Ectodermal cell (in vitro differentiated cells): ENCODE results near the gene CD53.
"Not testable (repeated sequence)": the region's sequence is repeated elsewhere in the genome, so short reads cannot be mapped to it uniquely, and the experiment has no call there.

ENCODE experiments used
- H3K27ac ChIP-seq: 2 replicates; pipeline ENCODE4 v1.7.0; 2013; ENCODE audit warnings: mild to moderate bottlenecking, low read depth, low read length; ENCODE audit not compliant: insufficient read depth, poor library complexity, severe bottlenecking
- H3K27me3 ChIP-seq: 2 replicates; pipeline ENCODE4 v1.7.0; 2013; ENCODE audit warnings: mild to moderate bottlenecking, low read length; ENCODE audit not compliant: insufficient read depth, control insufficient read depth, poor library complexity, severe bottlenecking
- H3K36me3 ChIP-seq: one replicate; pipeline ENCODE4 v1.7.0; 2013; ENCODE audit warnings: low read length; ENCODE audit not compliant: control insufficient read depth, insufficient read depth
- H3K4me1 ChIP-seq: one replicate; pipeline ENCODE4 v1.7.0; 2013; ENCODE audit warnings: low read length; ENCODE audit not compliant: control insufficient read depth, insufficient read depth
- H3K4me3 ChIP-seq: 2 replicates; pipeline ENCODE4 v1.7.0; 2013; ENCODE audit warnings: low read depth, low read length, control low read depth; ENCODE audit not compliant: insufficient read depth
- H3K9me3 ChIP-seq: 2 replicates; pipeline ENCODE4 v1.7.0; 2013; ENCODE audit warnings: mild to moderate bottlenecking, low read length, moderate library complexity; ENCODE audit not compliant: control insufficient read depth
- WGBS, 2 experiments: methylation state at CpG; one replicate each; pipeline ENCODE4 v1.1.7; 2013; ENCODE audit warnings: missing lambda C conversion rate in 2 of 2; 5-methylcytosine and 5-hydroxymethylcytosine counted together

The CD53 gene

GRCh38 chr1:110915804-110916203 is 42.9 kb downstream of the CD53 start:
- no peak overlapping the region for H3K4me3 ChIP-seq
- WGBS, 2 experiments, result 90 to 100% methylated on average over 1 to 2 of the region's 2 CpGs

GRCh38 chr1:110916274-110916668 is 43.3 kb downstream of the CD53 start:
- Histone ChIP-seq H3K27ac (no peak overlapping the region), H3K9me3 (no peaks in the 10 kb centered on the region), H3K36me3 (no peaks in the 10 kb centered on the region), H3K4me1 (no peaks in the 10 kb centered on the region), H3K27me3 (no peaks in the 10 kb centered on the region), H3K4me3 (no peak overlapping the region)
- WGBS, 2 experiments, result no CpG with 5 or more reads among the region's 2 CpGs

More at GRCh38 chr1:110915804-110916203, 42.9 kb downstream of the CD53 start:
- H3K27me3 ChIP-seq, result no peaks in the 10 kb centered on the region
- no peaks in the 10 kb centered on the region for H3K36me3 ChIP-seq
- no peak overlapping the region for H3K27ac ChIP-seq
- H3K4me1 ChIP-seq, result no peaks in the 10 kb centered on the region
- H3K9me3 ChIP-seq, result no peaks in the 10 kb centered on the region

- 85 to 87% methylated on average over 2 of the region's 2 CpGs for WGBS, 2 experiments
Observed at GRCh38 chr1:110916669-110917306, 43.8 kb downstream of the CD53 start.

GRCh38 chr1:110918016-110918415 is 45.1 kb downstream of the CD53 start:
- Histone ChIP-seq H3K27me3 (no peaks in the 10 kb centered on the region), H3K4me1 (no peaks in the 10 kb centered on the region), H3K9me3 (no peaks in the 10 kb centered on the region), H3K27ac (no peak overlapping the region), H3K4me3 (no peak overlapping the region), H3K36me3 (no peaks in the 10 kb centered on the region)
- WGBS, 2 experiments, result 93 to 100% methylated on average over 1 of the region's 1 CpG

More at GRCh38 chr1:110916669-110917306, 43.8 kb downstream of the CD53 start:
- Histone ChIP-seq H3K9me3 (no peaks in the 10 kb centered on the region), H3K27ac (no peak overlapping the region), H3K4me3 (no peak overlapping the region), H3K27me3 (no peaks in the 10 kb centered on the region), H3K4me1 (no peaks in the 10 kb centered on the region), H3K36me3 (no peaks in the 10 kb centered on the region)

GRCh38 chr1:110921953-110922352 is 49.0 kb downstream of the CD53 start:
- H3K4me1 ChIP-seq, result no peaks in the 10 kb centered on the region
- 82 to 92% methylated on average over 1 of the region's 1 CpG for WGBS, 2 experiments
- no peaks in the 10 kb centered on the region for H3K36me3 ChIP-seq

GRCh38 chr1:110927484-110928075 is 54.6 kb downstream of the CD53 start:
- Histone ChIP-seq H3K27ac (no peak overlapping the region), H3K4me3 (no peak overlapping the region), H3K4me1 (no peaks in the 10 kb centered on the region), H3K9me3 (no peaks in the 10 kb centered on the region), H3K36me3 (no peaks in the 10 kb centered on the region), H3K27me3 (no peaks in the 10 kb centered on the region)
- 67 to 79% methylated on average over 1 to 2 of the region's 2 CpGs for WGBS, 2 experiments

More at GRCh38 chr1:110921953-110922352, 49.0 kb downstream of the CD53 start:
- Histone ChIP-seq H3K4me3 (no peak overlapping the region), H3K27me3 (no peaks in the 10 kb centered on the region), H3K27ac (no peak overlapping the region), H3K9me3 (no peaks in the 10 kb centered on the region)

GRCh38 chr1:110928191-110928590 is 55.2 kb downstream of the CD53 start:
- Histone ChIP-seq H3K4me1 (no peaks in the 10 kb centered on the region), H3K27ac (no peak overlapping the region), H3K27me3 (no peaks in the 10 kb centered on the region), H3K36me3 (no peaks in the 10 kb centered on the region), H3K4me3 (no peak overlapping the region), H3K9me3 (no peaks in the 10 kb centered on the region)
- 100% methylated on average over 1 of the region's 1 CpG for WGBS, 2 experiments

GRCh38 chr1:110928904-110929303 is 56.0 kb downstream of the CD53 start:
- 83 to 94% methylated on average over 2 of the region's 2 CpGs for WGBS, 2 experiments
- Histone ChIP-seq H3K4me1 (no peaks in the 10 kb centered on the region), H3K4me3 (no peak overlapping the region)

GRCh38 chr1:110931097-110931496 is 58.1 kb downstream of the CD53 start:
- not testable (repeated sequence) for H3K36me3 ChIP-seq, H3K9me3 ChIP-seq, H3K4me1 ChIP-seq, H3K4me3 ChIP-seq, H3K27me3 ChIP-seq, H3K27ac ChIP-seq
- WGBS, 2 experiments, result 94 to 96% methylated on average over 2 of the region's 3 CpGs

More at GRCh38 chr1:110928904-110929303, 56.0 kb downstream of the CD53 start:
- Histone ChIP-seq H3K36me3 (no peaks in the 10 kb centered on the region), H3K27me3 (no peaks in the 10 kb centered on the region), H3K27ac (no peak overlapping the region), H3K9me3 (no peaks in the 10 kb centered on the region)

GRCh38 chr1:110936567-110936966 is 63.6 kb downstream of the CD53 start:
- no peaks in the 10 kb centered on the region for H3K9me3 ChIP-seq
- no CpG with 5 or more reads among the region's 1 CpG for WGBS, 2 experiments
- no peaks in the 10 kb centered on the region for H3K27me3 ChIP-seq
- no peaks in the 10 kb centered on the region for H3K4me1 ChIP-seq
- no peak overlapping the region for H3K27ac ChIP-seq
- H3K4me3 ChIP-seq, result no peak overlapping the region
- no peaks in the 10 kb centered on the region for H3K36me3 ChIP-seq
